Endothelial cell of umbilical vein (primary cell): ENCODE results near the gene PANX1.
A peak's percentile ranks its signal among the peaks of the same experiment; 100 is the strongest.

Source experiments
- CTCF ChIP-seq, 2 donors: IDR thresholded peaks; 1 replicate in 1 of 2; 2 replicates in 1 of 2; pipeline ENCODE4 v1.5.1; 2011; ENCODE audit warnings: low read length in 2 of 2, mild to moderate bottlenecking in 2 of 2, moderate library complexity in 2 of 2, control low read depth in 1 of 2, inconsistent platforms in 1 of 2, low read depth in 1 of 2; ENCODE audit not compliant: insufficient read depth in 1 of 2; ENCODE audit errors: extremely low read depth in 1 of 2
- EZH2 ChIP-seq: IDR thresholded peaks from 2 replicates; pipeline ENCODE4 v1.6.1; 2012; ENCODE audit warnings: borderline replicate concordance, low read depth, mild to moderate bottlenecking, moderate library complexity, low read length, inconsistent platforms; ENCODE audit not compliant: severe bottlenecking
- FOS ChIP-seq: IDR thresholded peaks from 2 replicates; pipeline ENCODE4 v1.6.1; 2011; ENCODE audit warnings: mild to moderate bottlenecking, low read length, moderate library complexity, borderline replicate concordance; ENCODE audit not compliant: insufficient read depth
- JUN ChIP-seq: IDR thresholded peaks from 2 replicates; pipeline ENCODE4 v1.6.1; 2011; ENCODE audit warnings: borderline replicate concordance, low read depth; ENCODE audit not compliant: insufficient read length, insufficient read depth
- MAX ChIP-seq: IDR thresholded peaks from 2 replicates; pipeline ENCODE4 v1.6.1; 2011; ENCODE audit not compliant: insufficient read depth, insufficient read length
- POLR2A ChIP-seq: IDR thresholded peaks from 2 replicates; pipeline ENCODE4 v1.6.1; 2012; ENCODE audit warnings: low read depth, mild to moderate bottlenecking, control low read depth, low read length
- POLR2AphosphoS5 ChIP-seq: IDR thresholded peaks from 2 replicates; pipeline ENCODE4 v1.6.1; 2012; ENCODE audit warnings: low read depth, mild to moderate bottlenecking, control low read depth, low read length, moderate library complexity; ENCODE audit not compliant: insufficient read depth

- TF ChIP-seq CTCF (IDR thresholded peaks at IDR 0.05; ENCODE audit: extremely low read depth in 1 of 2, insufficient read depth in 1 of 2, low read depth in 1 of 2, low read length in 2 of 2), result peak; percentile 77 to 81
- TF ChIP-seq POLR2A, result no peak
- TF ChIP-seq POLR2AphosphoS5, result no peak
- TF ChIP-seq EZH2, result no peak
- TF ChIP-seq MAX, result no peak
- no peak for TF ChIP-seq FOS
- no peak for TF ChIP-seq JUN
Measured at GRCh38 chr11:94171693-94172440, 43.2 kb downstream of the PANX1 start.
